GM12878 (cell line): Measurements from ENCODE around the gene NPSR1. TPM values are rescaled to one million over a fixed set of nuclear protein-coding genes. Genes with fewer than 3 reads are reported as not detected.

Experiments used
- CHD1 ChIP-seq: IDR thresholded peaks from 2 replicates; pipeline ENCODE4 v1.6.1; 2012; ENCODE audit warnings: low read depth, low read length, improper control_type of control experiment
- HDAC6 ChIP-seq: fragments of 200-600 bp; sonication (generic); IDR thresholded peaks from one replicate; pipeline ENCODE4 v1.8.0; 2017; ENCODE audit warnings: antibody characterized with exemption; ENCODE audit not compliant: unreplicated experiment
- RELA ChIP-seq: fragments of 450-650 bp; IDR thresholded peaks from 2 replicates; pipeline ENCODE4 v1.8.0; 2014; ENCODE audit warnings: borderline replicate concordance; ENCODE audit not compliant: partially characterized antibody
- SIX5 ChIP-seq: IDR thresholded peaks from 2 replicates; pipeline ENCODE4 v1.6.1; 2011; ENCODE audit warnings: mild to moderate bottlenecking, low read depth, low read length, moderate library complexity; ENCODE audit not compliant: severe bottlenecking
- SP1 ChIP-seq: IDR thresholded peaks from one replicate; pipeline ENCODE4 v1.6.1; 2011; ENCODE audit warnings: low read depth, low read length
- polyA plus RNA-seq, 11 experiments: library from polyadenylated mRNA; depleted of rRNA in 4 of 11; unstranded in 6 of 11; stranded (reverse) in 5 of 11; fragments of >200 nt; fragmentation: Nextera tagmentation in 4 of 11; fragmentation: Illumina TruSeq in 1 of 11; extraction: Ambion mirVana in 4 of 11; extraction: Trizol in 1 of 11; gene quantifications; 1 replicate in 1 of 11; 2 replicates in 10 of 11; pipeline versions ENCODE4 v1.2.1 to v1.2.3, GENCODE V29; 2011 to 2016; ENCODE audit warnings: inconsistent platforms in 2 of 11, missing spikeins in 2 of 11, low read depth in 1 of 11
- total RNA-seq, 4 experiments: library from RNA; depleted of rRNA in 3 of 4; stranded (reverse); fragments of >200 nt in 3 of 4; fragmentation: Illumina TruSeq in 1 of 4; extraction: Trizol in 1 of 4; gene quantifications; 2 replicates each; pipeline versions ENCODE4 v1.2.1 to v1.2.3, GENCODE V29; 2013 to 2021
- TF ChIP-seq, protein P1 (sequence below): fragments of 450-650 bp; formaldehyde crosslinking; IDR thresholded peaks from 2 replicates; pipeline ENCODE4 v1.4.0; 2020; ENCODE audit warnings: mild to moderate bottlenecking, moderate library complexity
- TF ChIP-seq, protein P2 (sequence below): fragments of 450-650 bp; IDR thresholded peaks from 2 replicates; pipeline ENCODE4 v1.6.1; 2018; ENCODE audit warnings: mild to moderate bottlenecking, low read depth, moderate library complexity; ENCODE audit not compliant: partially characterized antibody

Gene NPSR1
- total and polyA plus RNA-seq, 10 of the 15 experiments (the other 5 are each of a cell fraction or from before 2014, with no cell fraction given): 0.20 TPM; not detected in 9

DNA sequence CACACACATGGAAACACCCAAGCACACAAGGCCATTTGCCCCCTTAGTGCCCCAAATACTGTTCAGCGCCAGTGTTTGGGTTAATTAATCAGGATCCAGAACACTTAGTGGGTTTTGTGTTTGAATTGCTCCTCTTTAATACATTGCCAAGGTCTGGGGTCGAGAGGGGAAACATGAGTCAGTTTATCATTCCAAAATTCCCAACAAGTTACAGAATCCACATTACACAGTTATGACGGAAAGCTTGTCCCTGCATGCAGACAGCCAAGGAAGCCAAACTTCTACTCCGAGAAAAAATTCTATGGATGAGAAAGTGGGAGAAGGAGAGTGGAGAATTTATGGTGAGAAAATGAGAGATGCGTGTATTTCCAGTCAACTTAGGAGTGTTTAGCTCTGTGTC is 189.0 kb downstream of the NPSR1 start (continued):
- TF ChIP-seq, protein P1, sequence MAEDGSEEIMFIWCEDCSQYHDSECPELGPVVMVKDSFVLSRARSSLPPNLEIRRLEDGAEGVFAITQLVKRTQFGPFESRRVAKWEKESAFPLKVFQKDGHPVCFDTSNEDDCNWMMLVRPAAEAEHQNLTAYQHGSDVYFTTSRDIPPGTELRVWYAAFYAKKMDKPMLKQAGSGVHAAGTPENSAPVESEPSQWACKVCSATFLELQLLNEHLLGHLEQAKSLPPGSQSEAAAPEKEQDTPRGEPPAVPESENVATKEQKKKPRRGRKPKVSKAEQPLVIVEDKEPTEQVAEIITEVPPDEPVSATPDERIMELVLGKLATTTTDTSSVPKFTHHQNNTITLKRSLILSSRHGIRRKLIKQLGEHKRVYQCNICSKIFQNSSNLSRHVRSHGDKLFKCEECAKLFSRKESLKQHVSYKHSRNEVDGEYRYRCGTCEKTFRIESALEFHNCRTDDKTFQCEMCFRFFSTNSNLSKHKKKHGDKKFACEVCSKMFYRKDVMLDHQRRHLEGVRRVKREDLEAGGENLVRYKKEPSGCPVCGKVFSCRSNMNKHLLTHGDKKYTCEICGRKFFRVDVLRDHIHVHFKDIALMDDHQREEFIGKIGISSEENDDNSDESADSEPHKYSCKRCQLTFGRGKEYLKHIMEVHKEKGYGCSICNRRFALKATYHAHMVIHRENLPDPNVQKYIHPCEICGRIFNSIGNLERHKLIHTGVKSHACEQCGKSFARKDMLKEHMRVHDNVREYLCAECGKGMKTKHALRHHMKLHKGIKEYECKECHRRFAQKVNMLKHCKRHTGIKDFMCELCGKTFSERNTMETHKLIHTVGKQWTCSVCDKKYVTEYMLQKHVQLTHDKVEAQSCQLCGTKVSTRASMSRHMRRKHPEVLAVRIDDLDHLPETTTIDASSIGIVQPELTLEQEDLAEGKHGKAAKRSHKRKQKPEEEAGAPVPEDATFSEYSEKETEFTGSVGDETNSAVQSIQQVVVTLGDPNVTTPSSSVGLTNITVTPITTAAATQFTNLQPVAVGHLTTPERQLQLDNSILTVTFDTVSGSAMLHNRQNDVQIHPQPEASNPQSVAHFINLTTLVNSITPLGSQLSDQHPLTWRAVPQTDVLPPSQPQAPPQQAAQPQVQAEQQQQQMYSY (CRISPR knock-in tag): no peak
- TF ChIP-seq, protein P2, sequence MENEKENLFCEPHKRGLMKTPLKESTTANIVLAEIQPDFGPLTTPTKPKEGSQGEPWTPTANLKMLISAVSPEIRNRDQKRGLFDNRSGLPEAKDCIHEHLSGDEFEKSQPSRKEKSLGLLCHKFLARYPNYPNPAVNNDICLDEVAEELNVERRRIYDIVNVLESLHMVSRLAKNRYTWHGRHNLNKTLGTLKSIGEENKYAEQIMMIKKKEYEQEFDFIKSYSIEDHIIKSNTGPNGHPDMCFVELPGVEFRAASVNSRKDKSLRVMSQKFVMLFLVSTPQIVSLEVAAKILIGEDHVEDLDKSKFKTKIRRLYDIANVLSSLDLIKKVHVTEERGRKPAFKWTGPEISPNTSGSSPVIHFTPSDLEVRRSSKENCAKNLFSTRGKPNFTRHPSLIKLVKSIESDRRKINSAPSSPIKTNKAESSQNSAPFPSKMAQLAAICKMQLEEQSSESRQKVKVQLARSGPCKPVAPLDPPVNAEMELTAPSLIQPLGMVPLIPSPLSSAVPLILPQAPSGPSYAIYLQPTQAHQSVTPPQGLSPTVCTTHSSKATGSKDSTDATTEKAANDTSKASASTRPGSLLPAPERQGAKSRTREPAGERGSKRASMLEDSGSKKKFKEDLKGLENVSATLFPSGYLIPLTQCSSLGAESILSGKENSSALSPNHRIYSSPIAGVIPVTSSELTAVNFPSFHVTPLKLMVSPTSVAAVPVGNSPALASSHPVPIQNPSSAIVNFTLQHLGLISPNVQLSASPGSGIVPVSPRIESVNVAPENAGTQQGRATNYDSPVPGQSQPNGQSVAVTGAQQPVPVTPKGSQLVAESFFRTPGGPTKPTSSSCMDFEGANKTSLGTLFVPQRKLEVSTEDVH: no peak
- TF ChIP-seq SIX5: no peak
- no peak for TF ChIP-seq HDAC6
- TF ChIP-seq SP1: no peak
- no peak for TF ChIP-seq CHD1
- TF ChIP-seq RELA: no peak
